HG02884 (cell line): ENCODE data around the gene STX12.
"Not testable (repeated sequence)": the region's sequence is repeated elsewhere in the genome, so short reads cannot be mapped to it uniquely, and the experiment has no call there.

Experiments
- ATAC-seq: cut with Tn5 transposase; IDR thresholded peaks from one replicate; pipeline ENCODE4 v1.9.1; 2021; ENCODE audit warnings: mild to moderate bottlenecking, moderate library complexity; ENCODE audit not compliant: unreplicated experiment

The STX12 gene

DNA sequence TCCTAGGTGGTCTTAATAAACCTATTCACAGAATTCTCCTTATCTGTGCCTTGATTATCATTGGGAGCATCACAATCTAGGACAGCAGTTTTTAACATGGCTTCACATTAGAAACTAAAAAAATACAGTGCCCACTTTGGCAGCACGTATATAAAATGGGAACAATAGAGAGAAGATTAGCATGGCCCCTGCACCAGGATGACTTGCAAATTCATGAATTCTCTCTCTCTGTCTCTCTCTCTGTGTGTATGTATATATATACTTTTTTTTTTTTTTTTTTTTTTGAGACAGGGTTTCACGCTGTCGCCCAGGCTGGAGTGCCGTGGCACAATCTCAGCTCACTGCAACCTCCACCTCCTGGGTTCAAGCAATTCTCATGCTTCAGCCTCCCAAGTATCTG lies 51.4 kb downstream of the STX12 start:
- ATAC-seq: no peak

DNA sequence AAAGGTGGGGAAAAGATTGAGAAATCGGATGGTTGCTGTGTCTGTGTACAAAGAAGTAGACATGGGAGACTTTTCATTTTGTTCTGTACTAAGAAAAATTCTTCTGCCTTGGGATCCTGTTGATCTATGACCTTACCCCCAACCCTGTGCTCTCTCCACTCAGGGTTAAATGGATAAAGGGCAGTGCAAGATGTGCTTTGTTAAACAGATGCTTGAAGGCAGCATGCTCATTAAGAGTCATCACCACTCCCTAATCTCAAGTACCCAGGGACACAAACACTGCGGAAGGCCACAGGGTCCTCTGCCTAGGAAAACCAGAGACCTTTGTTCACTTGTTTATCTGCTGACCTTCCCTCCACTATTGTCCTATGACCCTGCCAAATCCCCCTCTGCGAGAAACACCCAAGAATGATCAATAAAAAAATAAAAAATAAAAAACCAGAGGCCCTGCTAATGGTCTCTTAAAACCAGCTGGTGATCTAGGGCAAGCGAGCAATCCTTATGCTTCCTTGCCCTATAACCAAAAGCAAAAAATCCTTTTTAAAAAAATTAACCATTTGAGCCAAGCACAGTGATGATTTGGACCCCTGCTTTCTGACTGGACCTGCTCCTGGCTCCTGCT lies 56.4 kb downstream of the STX12 start:
- ATAC-seq: not testable (repeated sequence)

DNA sequence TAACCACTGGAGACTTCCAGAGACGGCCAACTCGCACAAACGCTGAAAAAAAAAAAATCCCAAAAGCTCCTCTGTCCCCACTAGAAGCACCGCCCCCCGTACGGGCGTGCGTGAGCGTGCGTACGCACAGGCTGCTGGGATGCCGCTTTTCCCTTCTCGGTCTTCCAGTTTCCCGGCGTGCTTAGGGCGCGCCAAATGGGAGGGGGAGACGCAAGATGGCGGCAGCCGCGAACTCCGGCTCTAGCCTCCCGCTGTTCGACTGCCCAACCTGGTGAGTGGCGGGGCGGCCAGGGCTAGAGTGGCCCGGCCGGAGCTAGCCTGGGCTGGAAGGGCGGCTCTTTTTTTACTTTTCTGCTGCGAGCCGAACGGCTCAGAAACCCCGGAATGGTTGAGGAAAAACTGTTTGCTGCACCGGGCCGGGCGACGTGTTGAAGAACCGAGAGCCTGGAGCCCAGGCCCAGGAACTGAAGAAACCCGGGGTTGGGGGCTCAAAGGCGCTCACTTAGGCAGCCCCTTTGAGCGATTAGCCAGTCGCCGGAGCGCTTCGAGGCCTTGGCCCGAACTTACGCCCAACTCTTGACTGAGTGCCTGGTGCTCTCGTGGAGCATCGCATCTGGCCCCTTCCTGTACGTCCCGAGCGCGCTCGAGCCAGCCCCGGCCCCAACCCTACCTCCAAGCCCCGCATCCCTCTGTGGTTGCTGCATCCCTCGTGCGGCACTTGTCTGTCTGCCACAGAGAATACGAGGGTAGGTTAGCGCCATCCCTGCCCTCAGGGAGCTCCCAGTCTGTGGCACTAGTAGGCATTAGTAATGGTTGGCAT lies 57.8 kb downstream of the STX12 start, which contains the start of gene PPP1R8:
TSS of gene PPP1R8 (plus strand) at position 162 of the 820 bp plus-strand sequence. CDS start at position 216, 54 bp downstream.
- ATAC-seq: peak; percentile 91

DNA sequence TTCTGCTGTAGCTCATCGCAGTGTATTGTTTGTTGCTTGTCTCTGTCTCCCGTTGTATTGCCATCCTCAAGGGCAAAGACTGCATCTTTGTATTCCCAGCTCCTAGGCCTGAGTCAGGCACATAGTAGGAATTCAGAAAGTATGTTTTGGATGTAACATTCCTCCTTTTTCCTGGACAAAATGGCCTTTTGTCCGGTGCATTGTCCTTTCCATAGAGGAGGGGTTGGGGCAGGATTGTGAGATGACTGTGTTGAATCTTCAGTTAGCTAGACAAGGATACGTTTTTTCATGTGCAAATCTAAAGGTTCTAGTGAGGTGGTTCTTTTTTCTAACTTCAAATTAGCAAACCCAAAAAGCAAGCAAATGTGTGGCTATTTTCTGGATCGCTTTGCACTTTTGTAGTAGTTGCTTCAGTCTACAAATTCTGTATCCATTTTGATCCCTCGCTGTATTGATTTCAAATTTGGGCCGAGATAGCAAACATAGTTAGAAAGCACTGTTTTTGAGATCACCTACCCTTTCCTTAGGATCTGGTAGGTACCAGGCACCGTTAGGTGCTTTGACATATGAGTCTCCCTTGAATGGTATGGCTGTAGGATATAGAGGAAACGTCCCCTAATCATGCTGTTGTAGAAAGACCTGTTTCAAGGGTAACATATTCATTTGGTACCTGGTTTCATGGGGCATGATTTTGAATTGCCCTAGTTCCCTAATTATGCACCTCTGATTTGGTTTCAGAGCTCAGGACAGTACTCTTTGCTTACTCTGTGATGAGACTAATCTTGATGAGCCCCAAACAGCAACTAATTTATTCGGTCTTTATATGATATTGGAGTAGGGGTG lies 58.8 kb downstream of the STX12 start:
- no peak for ATAC-seq

DNA sequence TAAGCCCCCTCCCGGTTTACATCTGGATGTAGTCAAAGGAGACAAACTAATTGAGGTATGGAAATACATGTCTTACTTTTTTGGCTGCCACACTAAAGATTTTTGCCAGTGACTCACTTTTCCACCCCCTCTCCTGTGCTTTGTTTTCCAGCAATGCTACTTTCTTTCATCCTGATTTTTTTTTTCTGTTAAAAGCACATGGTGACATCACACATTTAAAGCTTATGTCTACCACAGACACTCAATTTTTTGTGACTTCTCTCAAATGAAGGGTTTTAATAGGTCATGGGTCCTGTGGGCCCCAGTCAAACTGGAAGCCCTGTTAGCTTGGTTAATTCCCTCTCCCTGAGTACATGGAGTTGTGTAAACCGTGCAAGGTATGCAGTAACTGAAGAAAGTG lies 59.7 kb downstream of the STX12 start:
- no peak for ATAC-seq

DNA sequence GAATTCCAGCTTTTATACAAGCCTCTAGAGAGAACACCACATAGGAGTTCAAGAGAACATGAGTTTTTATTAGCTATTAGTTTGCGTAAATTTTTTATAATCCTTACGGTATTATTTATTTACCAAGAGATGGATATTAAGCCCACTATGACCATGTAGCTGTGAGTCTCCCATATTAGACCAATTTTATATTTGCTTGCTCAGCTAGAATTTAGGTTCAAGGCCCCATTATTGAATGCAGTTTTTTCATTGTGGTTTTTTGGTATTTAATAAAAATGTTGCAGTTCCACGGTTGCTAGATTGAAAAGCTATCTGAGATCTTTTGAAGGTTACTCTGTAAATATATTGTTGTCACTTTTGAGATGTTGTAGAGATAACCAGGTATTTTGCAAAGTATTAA lies 60.5 kb downstream of the STX12 start:
- no peak for ATAC-seq

DNA sequence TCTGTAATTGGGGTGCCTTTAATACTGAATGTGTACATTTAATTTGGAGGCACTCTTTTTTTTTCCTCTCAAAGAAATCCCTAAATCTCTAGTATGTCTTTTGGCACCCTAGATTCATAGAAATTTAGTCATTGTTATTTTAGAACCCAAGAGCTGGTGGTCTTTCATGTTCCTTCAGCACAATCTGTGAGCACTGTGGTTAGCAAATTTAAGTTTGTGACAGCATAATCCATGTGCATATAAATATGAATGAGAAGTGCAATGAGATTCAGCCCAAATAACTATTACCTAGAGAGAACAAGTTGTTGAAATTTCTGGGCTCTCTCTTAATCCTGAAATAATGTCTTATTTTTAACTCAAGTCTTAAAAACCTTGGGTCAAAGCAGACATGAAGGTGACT lies 62.0 kb downstream of the STX12 start:
- ATAC-seq: no peak

DNA sequence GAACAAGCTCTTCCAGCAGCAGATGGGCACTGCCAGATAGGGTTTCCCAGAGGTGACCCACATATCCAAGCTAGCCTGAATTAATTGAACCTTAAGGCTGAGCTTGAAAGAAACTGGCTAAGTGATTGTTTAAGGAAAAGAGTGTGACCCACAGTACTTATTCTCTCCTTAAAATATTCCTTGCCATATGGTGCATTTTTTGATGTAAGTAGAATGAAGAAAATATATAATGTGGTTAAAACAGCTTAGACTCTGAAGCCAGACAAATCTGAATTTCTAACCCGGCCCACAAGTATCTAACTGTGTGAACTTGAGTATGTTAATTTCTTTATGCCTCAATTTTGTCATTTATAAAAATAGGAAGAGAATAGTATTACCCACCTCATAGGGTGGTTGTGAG lies 62.5 kb downstream of the STX12 start:
- no peak for ATAC-seq

DNA sequence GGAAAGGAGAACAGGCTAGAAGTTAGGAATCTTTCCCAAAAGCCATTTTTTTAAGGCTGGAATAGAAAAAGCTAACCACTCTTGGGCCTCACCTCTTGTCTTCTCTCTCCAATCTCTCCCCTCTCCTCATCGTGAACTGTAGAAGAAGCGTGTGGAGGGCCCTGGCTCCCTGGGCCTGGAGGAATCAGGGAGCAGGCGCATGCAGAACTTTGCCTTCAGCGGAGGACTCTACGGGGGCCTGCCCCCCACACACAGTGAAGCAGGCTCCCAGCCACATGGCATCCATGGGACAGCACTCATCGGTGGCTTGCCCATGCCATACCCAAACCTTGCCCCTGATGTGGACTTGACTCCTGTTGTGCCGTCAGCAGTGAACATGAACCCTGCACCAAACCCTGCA lies 76.9 kb downstream of the STX12 start:
- no peak for ATAC-seq

DNA sequence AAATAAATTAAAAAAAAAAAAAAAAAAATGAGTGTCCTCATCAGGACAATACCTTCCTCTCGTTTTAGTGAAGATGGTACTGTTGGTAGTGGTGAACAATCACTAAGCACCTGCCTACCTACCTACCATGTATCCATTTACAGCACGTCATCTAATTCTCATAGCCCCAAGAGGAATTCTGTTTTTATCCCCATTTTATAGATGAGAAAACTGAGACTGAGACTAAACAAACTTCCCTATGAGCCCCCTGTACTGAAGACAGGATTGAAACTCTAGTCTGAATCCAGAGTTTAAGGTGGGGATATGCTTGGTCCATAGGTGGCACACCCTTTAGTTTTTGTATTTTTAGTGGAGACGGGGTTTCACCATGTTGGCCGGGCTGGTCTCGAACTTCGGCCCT lies 82.1 kb downstream of the STX12 start:
- ATAC-seq: no peak

DNA sequence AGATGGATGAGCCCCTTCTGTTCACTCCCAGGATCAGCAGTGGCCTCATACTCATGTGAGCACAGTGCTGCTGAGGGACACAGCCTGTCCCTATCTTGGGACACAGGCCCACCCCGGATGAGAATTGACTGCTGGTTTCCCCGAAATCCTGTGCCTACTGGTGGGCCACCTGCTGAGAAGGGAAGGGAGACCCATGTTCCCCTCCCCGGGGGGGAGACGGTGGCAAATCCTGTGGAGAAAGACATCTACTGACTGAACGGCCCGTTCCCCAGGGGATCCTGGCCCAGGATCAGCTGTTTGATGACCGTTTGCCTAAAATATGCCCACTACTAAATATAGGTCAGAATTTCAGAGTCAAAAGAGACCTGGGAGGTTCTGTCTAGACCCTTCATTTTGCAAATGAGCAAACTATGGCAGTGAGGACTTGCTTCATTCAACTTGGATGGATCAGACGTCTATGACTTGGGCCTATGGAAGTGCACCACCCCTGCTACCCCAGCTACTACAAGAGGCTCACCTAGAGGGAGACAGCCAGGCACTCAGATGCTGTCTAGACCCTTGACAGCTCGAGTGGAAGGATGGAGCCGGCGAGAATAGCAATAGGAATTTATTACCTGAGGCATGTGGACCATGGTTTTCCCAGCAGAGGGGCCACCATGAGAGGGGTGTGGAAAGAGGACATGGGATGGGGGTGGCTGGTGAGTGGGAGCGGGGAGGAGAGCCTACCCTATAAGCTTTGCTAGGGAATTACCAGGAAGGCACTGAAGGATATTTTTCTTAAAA lies 83.7 kb downstream of the STX12 start:
- no peak for ATAC-seq

DNA sequence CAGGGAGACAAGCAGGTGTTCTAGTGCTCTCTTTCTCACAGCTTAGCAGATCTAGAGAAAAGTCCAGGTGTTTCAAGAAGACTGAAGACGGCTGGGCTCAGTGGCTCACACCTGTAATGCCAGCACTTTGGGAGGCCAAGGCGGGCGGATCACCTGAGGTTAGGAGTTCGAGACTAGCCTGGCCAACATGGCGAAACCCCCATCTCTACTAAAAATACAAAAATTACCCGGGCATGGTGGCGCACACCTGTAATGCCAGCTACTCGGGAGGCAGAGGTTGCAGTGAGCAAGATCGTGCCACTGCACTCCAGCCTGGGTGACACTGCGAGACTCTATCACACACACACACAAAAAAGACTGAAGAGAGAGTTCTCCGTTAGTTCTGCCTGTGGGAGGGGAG lies 84.5 kb downstream of the STX12 start:
- ATAC-seq: not testable (repeated sequence)

DNA sequence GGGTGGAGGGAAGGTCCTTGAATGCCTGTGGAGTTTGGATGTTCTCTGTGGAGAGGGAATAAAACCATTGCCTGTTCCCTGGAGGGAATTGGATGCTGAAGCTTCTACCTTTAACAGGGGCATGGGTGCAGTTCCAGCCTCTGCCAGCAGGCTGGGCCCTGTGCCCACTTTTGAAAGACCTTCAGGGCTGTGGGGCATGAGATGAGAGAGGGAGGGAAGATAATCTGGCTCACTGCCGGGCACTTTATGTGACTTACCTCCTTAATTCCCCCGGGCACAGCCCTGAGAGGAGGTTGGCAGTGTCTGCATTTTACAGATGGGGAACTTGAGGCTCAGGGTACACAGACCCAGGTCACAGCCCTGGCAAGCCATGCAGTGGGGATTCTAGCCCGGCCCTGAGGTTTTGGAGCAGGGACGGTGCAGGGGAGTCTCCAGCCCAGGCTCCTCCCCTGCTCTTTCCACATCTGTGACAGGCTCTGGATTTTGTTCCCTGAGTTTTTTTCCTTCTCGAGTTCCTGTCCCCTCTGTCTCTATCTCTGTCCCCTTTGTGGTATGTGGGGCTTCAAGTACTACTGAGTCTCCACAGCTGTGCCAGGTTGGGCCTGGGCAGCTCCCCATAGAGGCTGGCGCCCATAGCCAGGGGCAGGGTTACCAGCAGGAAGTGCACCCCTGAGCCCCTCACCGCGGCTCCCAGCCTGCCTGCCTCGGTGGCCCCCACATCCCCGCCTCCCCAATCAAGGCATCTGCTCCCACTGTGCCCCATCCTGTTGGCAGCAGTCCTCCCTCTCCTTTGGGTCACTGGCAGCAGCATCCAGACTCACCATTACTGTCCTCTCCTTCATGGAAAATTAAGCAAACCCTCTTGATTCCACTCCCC lies 85.3 kb downstream of the STX12 start:
- no peak for ATAC-seq

DNA sequence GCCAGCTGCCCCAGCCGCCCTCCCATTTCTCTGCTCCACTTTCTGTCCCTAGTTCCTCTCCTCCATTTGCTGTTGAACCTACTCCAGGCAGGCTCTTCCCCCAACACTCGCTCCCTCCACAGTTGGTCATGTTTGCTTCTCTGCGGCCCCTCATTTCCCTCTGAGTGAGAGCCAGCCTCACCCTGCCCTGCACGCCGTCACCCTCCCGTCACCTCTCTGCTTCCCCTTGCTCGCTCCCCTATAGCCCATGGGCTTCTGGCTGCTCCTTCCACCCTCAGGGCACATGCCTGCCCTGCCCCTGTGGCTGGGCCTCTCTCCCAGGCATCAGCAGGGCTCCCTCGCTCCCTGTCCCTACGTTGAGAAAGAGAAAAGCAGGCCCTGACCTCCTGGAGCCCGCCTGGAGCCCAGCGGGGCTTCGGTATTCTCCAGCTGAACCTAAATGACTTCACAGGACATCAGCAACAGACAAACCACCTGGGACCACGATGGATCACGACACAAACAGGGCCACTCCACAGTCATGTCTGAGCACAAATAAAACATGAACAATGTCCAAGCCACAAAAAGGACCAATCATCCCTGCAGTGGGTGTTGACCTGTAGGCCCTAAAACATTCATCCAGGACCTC lies 86.0 kb downstream of the STX12 start:
- no peak for ATAC-seq

DNA sequence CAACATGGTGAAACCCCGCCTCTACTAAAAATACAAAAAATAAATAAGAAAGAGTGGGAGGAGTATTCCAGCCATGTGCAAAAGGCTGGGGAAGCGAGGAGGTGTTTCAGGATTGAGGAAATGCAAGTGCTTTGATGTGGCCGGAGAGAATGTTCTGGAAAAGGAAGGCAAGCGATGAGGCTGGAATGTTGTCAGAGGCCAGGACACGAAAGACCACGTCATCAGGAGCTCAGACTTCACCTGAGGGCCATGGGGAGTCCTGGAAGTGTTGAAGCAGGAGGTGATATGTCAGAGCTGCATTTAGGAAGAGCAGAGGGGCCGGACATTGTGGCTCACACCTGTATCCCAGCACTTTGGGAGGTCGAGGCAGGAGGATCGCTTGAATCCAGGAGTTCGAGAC lies 88.4 kb downstream of the STX12 start:
- ATAC-seq: no peak

DNA sequence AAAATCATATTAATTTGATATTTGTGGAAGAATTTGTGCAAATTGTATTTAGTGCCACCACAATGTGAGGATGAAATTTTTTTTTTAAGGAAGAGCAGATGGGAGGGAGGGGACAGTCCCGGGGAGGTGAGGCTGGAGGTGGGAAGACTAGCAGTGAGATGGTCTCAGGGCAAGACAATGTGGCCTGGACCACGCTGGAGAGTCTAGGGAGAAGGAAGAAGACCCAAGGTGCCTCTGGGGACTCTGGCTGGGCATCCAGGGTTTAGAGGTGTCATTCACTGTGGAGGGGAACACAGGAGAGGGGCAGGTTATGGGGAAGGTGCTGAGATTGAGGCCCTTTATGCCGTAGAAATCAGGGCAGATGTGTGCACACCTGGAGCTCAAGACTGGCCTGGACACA lies 89.0 kb downstream of the STX12 start:
- no peak for ATAC-seq

DNA sequence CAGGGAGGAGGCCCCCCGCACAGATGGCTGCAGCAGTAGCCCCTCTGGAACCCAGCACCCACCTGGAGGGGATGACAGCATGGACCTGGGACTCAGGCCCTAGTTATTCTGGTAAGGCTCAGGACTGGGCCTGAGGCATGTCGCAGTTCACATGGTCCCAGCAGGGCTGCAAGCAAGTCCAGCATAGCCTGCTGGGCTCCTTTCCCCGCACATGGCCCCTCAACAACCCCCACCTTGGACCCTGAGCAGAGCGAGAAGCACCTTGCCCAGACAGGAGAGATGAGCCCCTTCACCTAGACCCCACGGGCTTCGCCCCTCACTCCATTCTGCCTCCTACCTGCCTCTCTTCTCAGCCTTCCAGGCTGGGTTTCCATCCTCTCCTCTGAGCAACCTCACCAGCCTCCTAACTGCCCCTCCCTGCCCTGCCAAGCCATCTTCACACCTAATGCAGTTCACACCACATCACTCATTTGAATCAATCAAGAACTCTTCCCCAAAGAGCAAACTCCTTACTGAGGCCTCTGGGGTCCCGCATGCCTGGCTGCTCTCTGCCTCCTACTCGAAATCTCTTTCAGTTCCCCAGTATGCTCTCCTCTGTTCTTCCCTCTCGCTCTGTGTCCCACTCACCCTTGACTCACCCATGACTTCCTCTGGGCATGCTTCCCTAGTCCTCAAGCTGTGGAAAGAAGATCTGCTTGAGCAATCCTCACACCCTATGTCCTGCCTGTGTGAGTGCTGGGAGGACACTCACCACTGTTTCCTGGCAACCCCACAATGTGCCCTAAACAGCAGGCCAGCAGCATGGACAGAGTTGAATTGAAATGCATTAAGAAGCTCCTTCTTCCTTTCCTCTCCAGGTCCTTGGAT lies 89.9 kb downstream of the STX12 start:
- ATAC-seq: no peak

DNA sequence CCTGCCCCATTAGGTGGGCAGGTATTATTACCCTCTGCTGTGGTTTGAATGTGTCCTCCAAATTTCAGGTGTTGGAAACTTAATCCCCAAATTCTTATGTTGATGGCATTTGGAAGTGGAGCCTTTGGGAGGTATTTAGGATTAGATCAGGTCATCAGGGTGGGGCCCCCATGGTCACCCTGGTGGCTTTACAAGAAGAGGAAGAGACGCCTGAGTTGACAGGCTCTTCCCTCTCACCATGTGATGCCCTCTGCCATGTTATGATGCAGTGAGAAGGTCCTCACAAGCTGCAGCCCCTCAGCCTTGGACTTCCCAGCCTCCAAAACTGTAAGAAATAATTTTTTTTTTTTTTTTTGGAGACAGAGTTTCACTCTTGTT lies 90.5 kb downstream of the STX12 start:
- ATAC-seq: no peak
